K562 (cell line): Measurements from ENCODE around the gene ATP6V1G2. TPM values are rescaled to one million over a fixed set of nuclear protein-coding genes. Genes with fewer than 3 reads are reported as not detected.

Experiments used
- EGR1 ChIP-seq: fragments of 450-650 bp; conservative IDR thresholded peaks from 2 replicates; pipeline ENCODE4 v1.6.1; 2017; ENCODE audit warnings: mild to moderate bottlenecking
- GTF2F1 ChIP-seq: IDR thresholded peaks from 2 replicates; pipeline ENCODE4 v1.6.1; 2011; ENCODE audit warnings: low read depth, low read length, improper control_type of control experiment
- MAZ ChIP-seq, 2 experiments: fragments of 450-650 bp in 1 of 2; sonication (generic) in 1 of 2; formaldehyde crosslinking; IDR thresholded peaks in 1 of 2; conservative IDR thresholded peaks in 1 of 2; 2 replicates each; pipeline versions ENCODE4 v1.4.0 to v1.5.0; 2020; ENCODE audit warnings: mild to moderate bottlenecking in 1 of 2, missing genetic modification reagents in 1 of 2
- NFATC3 ChIP-seq: fragments of 450-650 bp; IDR thresholded peaks from 2 replicates; pipeline ENCODE4 v1.6.1; 2017; ENCODE audit warnings: mild to moderate bottlenecking
- NFRKB ChIP-seq: fragments of 450-650 bp; IDR thresholded peaks from 2 replicates; pipeline ENCODE4 v1.6.1; 2016; ENCODE audit warnings: low read depth
- NR4A1 ChIP-seq, 2 experiments: fragments of 250-450 bp in 1 of 2; fragments of 450-650 bp in 1 of 2; sonication (Bioruptor Pico) in 1 of 2; IDR thresholded peaks; 2 replicates each; pipeline versions ENCODE4 v1.4.0 to v1.6.1; 2016 to 2020; ENCODE audit warnings: mild to moderate bottlenecking in 2 of 2, missing compliant biosample characterization in 1 of 2, missing genetic modification characterization in 1 of 2, moderate library complexity in 1 of 2
- PHB ChIP-seq: fragments of 250-450 bp; sonication (Bioruptor Pico); IDR thresholded peaks from 2 replicates; pipeline ENCODE4 v1.5.0; 2021
- PHF21A ChIP-seq: fragments of 450-650 bp; IDR thresholded peaks from 2 replicates; pipeline ENCODE4 v1.6.1; 2017; ENCODE audit warnings: low read depth, borderline replicate concordance
- POLR2H ChIP-seq: IDR thresholded peaks from 2 replicates; pipeline ENCODE4 v1.6.1; 2016; ENCODE audit warnings: missing genetic modification characterization, low read depth, mild to moderate bottlenecking, control low read depth, missing compliant biosample characterization, moderate library complexity
- RCOR1 ChIP-seq, 2 experiments: IDR thresholded peaks; 2 replicates each; pipeline ENCODE4 v1.6.1; 2012; ENCODE audit warnings: low read depth in 2 of 2, low read length in 2 of 2, borderline replicate concordance in 1 of 2, improper control_type of control experiment in 1 of 2
- SMARCC2 ChIP-seq: fragments of 450-650 bp; IDR thresholded peaks from 2 replicates; pipeline ENCODE4 v1.6.1; 2017; ENCODE audit warnings: antibody characterized with exemption, moderate library complexity, mild to moderate bottlenecking, low read depth
- ZBTB2 ChIP-seq: fragments of 450-650 bp; IDR thresholded peaks from 2 replicates; pipeline ENCODE4 v1.6.1; 2016; ENCODE audit warnings: antibody characterized with exemption
- ZKSCAN8 ChIP-seq: fragments of 200-800 bp; sonication (Bioruptor generic); IDR thresholded peaks from 2 replicates; pipeline ENCODE4 v1.6.1; 2016; ENCODE audit warnings: missing genetic modification characterization, missing compliant biosample characterization
- ZNF347 ChIP-seq: fragments of 450-650 bp; formaldehyde crosslinking; IDR thresholded peaks from 2 replicates; pipeline ENCODE4 v1.4.0; 2020; ENCODE audit warnings: low read depth, mild to moderate bottlenecking, moderate library complexity
- ZNF586 ChIP-seq: fragments of 450-650 bp; formaldehyde crosslinking; conservative IDR thresholded peaks from 2 replicates; pipeline ENCODE4 v1.4.0; 2020; ENCODE audit warnings: mild to moderate bottlenecking, moderate library complexity
- ZNF740 ChIP-seq, 3 experiments: fragments of 200-800 bp in 1 of 3; sonication (Bioruptor generic) in 1 of 3; sonication (generic) in 1 of 3; formaldehyde crosslinking in 1 of 3; IDR thresholded peaks; 2 replicates each; pipeline versions ENCODE4 v1.6.1 to v1.8.0; 2016 to 2022; ENCODE audit warnings: mild to moderate bottlenecking in 2 of 3, missing compliant biosample characterization in 2 of 3, missing genetic modification characterization in 2 of 3, missing genetic modification reagents in 1 of 3
- polyA plus RNA-seq, 8 experiments: library from polyadenylated mRNA; depleted of rRNA in 4 of 8; stranded (reverse) in 5 of 8; unstranded in 3 of 8; fragments of >200 nt; fragmentation: Nextera tagmentation in 2 of 8; fragmentation: Illumina TruSeq in 1 of 8; extraction: Ambion mirVana in 2 of 8; extraction: Trizol in 1 of 8; gene quantifications; 2 replicates each; pipeline versions ENCODE4 v1.2.1 to v1.2.3, GENCODE V29; 2011 to 2014; ENCODE audit warnings: inconsistent platforms in 1 of 8, missing spikeins in 1 of 8
- total RNA-seq, 7 experiments: library from RNA; depleted of rRNA in 6 of 7; stranded (reverse); fragments of >200 nt in 6 of 7; fragmentation: Illumina TruSeq in 2 of 7; extraction: Trizol in 2 of 7; gene quantifications; 2 replicates each; pipeline versions ENCODE4 v1.2.1 to v1.2.3, GENCODE V29; 2011 to 2021; ENCODE audit warnings: low replicate concordance in 1 of 7
- TF ChIP-seq, protein P1 (sequence below): fragments of 450-650 bp; formaldehyde crosslinking; IDR thresholded peaks from 2 replicates; pipeline ENCODE4 v1.4.0; 2020; ENCODE audit warnings: mild to moderate bottlenecking, moderate library complexity
- TF ChIP-seq, protein P2 (sequence below): fragments of 200-800 bp; sonication (Bioruptor generic); IDR thresholded peaks from 2 replicates; pipeline ENCODE4 v1.6.1; 2017; ENCODE audit warnings: missing genetic modification characterization, missing compliant biosample characterization
- TF ChIP-seq, protein P3 (sequence below): sonication (generic); formaldehyde crosslinking; IDR thresholded peaks from 2 replicates; pipeline ENCODE4 v1.8.0; 2022; ENCODE audit warnings: mild to moderate bottlenecking, missing genetic modification reagents

Gene ATP6V1G2
- total and polyA plus RNA-seq, 9 of the 15 experiments (the other 6 are each of a cell fraction or from before 2014, with no cell fraction given), result 0.14 to 1.5 (median 0.33) TPM

GRCh38 chr6:31547727-31548543 is 1.5 kb upstream of the ATP6V1G2 start (continued):
- TF ChIP-seq, protein P1, sequence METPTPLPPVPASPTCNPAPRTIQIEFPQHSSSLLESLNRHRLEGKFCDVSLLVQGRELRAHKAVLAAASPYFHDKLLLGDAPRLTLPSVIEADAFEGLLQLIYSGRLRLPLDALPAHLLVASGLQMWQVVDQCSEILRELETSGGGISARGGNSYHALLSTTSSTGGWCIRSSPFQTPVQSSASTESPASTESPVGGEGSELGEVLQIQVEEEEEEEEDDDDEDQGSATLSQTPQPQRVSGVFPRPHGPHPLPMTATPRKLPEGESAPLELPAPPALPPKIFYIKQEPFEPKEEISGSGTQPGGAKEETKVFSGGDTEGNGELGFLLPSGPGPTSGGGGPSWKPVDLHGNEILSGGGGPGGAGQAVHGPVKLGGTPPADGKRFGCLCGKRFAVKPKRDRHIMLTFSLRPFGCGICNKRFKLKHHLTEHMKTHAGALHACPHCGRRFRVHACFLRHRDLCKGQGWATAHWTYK (CRISPR knock-in tag), result 0 out of 2 replicates have a peak, but pooled peaks have one; percentile 71
- TF ChIP-seq ZKSCAN8 (CRISPR knock-in tag), result peak; percentile 41; the same call in 1 of the 2 replicates
- peak; percentile 42; the same call in 1 of the 2 replicates for TF ChIP-seq NR4A1 (CRISPR knock-in tag; IDR thresholded peaks at IDR 0.05)
- peak; percentile 75; the same call in 1 of the 2 replicates for TF ChIP-seq NR4A1 (tag; IDR thresholded peaks at IDR 0.05)
- peak; percentile 30; the same call in 1 of the 2 replicates for TF ChIP-seq NFRKB
- TF ChIP-seq, protein P2, sequence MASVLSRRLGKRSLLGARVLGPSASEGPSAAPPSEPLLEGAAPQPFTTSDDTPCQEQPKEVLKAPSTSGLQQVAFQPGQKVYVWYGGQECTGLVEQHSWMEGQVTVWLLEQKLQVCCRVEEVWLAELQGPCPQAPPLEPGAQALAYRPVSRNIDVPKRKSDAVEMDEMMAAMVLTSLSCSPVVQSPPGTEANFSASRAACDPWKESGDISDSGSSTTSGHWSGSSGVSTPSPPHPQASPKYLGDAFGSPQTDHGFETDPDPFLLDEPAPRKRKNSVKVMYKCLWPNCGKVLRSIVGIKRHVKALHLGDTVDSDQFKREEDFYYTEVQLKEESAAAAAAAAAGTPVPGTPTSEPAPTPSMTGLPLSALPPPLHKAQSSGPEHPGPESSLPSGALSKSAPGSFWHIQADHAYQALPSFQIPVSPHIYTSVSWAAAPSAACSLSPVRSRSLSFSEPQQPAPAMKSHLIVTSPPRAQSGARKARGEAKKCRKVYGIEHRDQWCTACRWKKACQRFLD, result 0 out of 2 replicates have a peak, but pooled peaks have one; percentile 52
- TF ChIP-seq PHF21A, result no peak
- no peak for TF ChIP-seq ZNF347 (CRISPR knock-in tag)
- TF ChIP-seq, protein P3, sequence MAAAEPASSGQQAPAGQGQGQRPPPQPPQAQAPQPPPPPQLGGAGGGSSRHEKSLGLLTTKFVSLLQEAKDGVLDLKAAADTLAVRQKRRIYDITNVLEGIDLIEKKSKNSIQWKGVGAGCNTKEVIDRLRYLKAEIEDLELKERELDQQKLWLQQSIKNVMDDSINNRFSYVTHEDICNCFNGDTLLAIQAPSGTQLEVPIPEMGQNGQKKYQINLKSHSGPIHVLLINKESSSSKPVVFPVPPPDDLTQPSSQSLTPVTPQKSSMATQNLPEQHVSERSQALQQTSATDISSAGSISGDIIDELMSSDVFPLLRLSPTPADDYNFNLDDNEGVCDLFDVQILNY, result peak; percentile 45; the same call in 1 of the 2 replicates
- TF ChIP-seq PHB (CRISPR knock-in tag), result no peak
- TF ChIP-seq GTF2F1, result no peak
- peak; percentile 89 for TF ChIP-seq POLR2H (tag)
- peak; percentile 45; the same call in 1 of the 2 replicates for TF ChIP-seq ZBTB2
- TF ChIP-seq ZNF586 (CRISPR knock-in tag), result no peak
- no peak for TF ChIP-seq EGR1
- 0 out of 2 replicates have a peak, but pooled peaks have one; percentile 54 for TF ChIP-seq NFATC3
- TF ChIP-seq ZNF740 (CRISPR knock-in tag; IDR thresholded peaks at IDR 0.05), result no peak
- TF ChIP-seq ZNF740 (tag; IDR thresholded peaks at IDR 0.05), result peak in 1 of 2 experiments; percentile 84; a peak in 1 of 4 replicates
- TF ChIP-seq SMARCC2, result peak; percentile 31; the same call in 1 of the 2 replicates
- 0 out of 4 replicates have a peak, but pooled peaks of 1 of the 2 experiments have one; percentile 15 for TF ChIP-seq MAZ (CRISPR knock-in tag; conservative IDR thresholded peaks at IDR 0.05 in 1 of 2, IDR thresholded peaks at IDR 0.05 in 1 of 2)
- TF ChIP-seq RCOR1 (IDR thresholded peaks at IDR 0.05; ENCODE audit: borderline replicate concordance in 1 of 2, low read depth in 2 of 2, low read length in 2 of 2), result no peak
